H9 (cell line): ENCODE results near the gene SPINT2. TPM values are rescaled to one million over a fixed set of nuclear protein-coding genes. Genes with fewer than 3 reads are reported as not detected.
"Not testable (repeated sequence)": the region's sequence is repeated elsewhere in the genome, so short reads cannot be mapped to it uniquely, and the experiment has no call there.

Experiments
- DNase-seq: peaks from one replicate; pipeline ENCODE4 v3.0.0-alpha.2; 2017
- H2AFZ ChIP-seq: one replicate; pipeline ENCODE4 v1.6.1; 2013; ENCODE audit warnings: mild to moderate bottlenecking, low read length, control low read depth, moderate library complexity
- H2AK5ac ChIP-seq: 2 replicates; pipeline ENCODE4 v1.6.1; 2013; ENCODE audit warnings: low read length, control low read depth, mixed read lengths; ENCODE audit not compliant: insufficient read length
- H2BK120ac ChIP-seq: one replicate; pipeline ENCODE4 v1.6.1; 2013; ENCODE audit warnings: low read depth, mild to moderate bottlenecking, low read length, control low read depth, inconsistent platforms; ENCODE audit not compliant: poor library complexity, severe bottlenecking
- H2BK12ac ChIP-seq: 2 replicates; pipeline ENCODE4 v1.6.1; 2013; ENCODE audit warnings: low read length, control low read depth, mixed read lengths, low read depth; ENCODE audit not compliant: insufficient read length
- H2BK15ac ChIP-seq: 2 replicates; pipeline ENCODE4 v1.6.1; 2013; ENCODE audit warnings: low read depth, low read length, control low read depth
- H2BK20ac ChIP-seq: one replicate; pipeline ENCODE4 v1.6.1; 2013; ENCODE audit warnings: low read depth, mild to moderate bottlenecking, low read length, control low read depth, inconsistent platforms; ENCODE audit not compliant: poor library complexity, severe bottlenecking
- H2BK5ac ChIP-seq: 2 replicates; pipeline ENCODE4 v1.6.1; 2013; ENCODE audit warnings: low read length, control low read depth, mixed read lengths; ENCODE audit not compliant: insufficient read length
- H3K14ac ChIP-seq: 2 replicates; pipeline ENCODE4 v1.6.1; 2013; ENCODE audit warnings: low read length, control low read depth; ENCODE audit not compliant: insufficient read depth
- H3K18ac ChIP-seq: 2 replicates; pipeline ENCODE4 v1.6.1; 2013; ENCODE audit warnings: low read depth, mild to moderate bottlenecking, mixed read lengths, low read length, control low read depth; ENCODE audit not compliant: insufficient read length
- H3K23ac ChIP-seq: 2 replicates; pipeline ENCODE4 v1.6.1; 2013; ENCODE audit warnings: low read length, control low read depth, mixed read lengths, low read depth; ENCODE audit not compliant: insufficient read length
- H3K23me2 ChIP-seq: 2 replicates; pipeline ENCODE4 v1.6.1; 2013; ENCODE audit warnings: low read depth, mild to moderate bottlenecking, mixed read lengths, low read length, control low read depth; ENCODE audit not compliant: insufficient read length, poor library complexity, severe bottlenecking
- H3K27ac ChIP-seq: 2 replicates; pipeline ENCODE4 v1.5.1; 2013; ENCODE audit warnings: low read length, control low read depth, mixed read lengths, low read depth; ENCODE audit not compliant: insufficient read length
- H3K27me3 ChIP-seq: 2 replicates; pipeline ENCODE4 v1.6.1; 2013; ENCODE audit warnings: low read length, control low read depth, inconsistent platforms; ENCODE audit not compliant: insufficient read depth
- H3K4ac ChIP-seq: 2 replicates; pipeline ENCODE4 v1.6.1; 2013; ENCODE audit warnings: low read depth, mild to moderate bottlenecking, control low read depth, inconsistent platforms, low read length, moderate library complexity
- H3K4me1 ChIP-seq: 2 replicates; pipeline ENCODE4 v1.6.1; 2013; ENCODE audit warnings: low read length, control low read depth, inconsistent platforms; ENCODE audit not compliant: insufficient read depth
- H3K4me2 ChIP-seq: 2 replicates; pipeline ENCODE4 v1.6.1; 2013; ENCODE audit warnings: low read length, control low read depth, mixed read lengths; ENCODE audit not compliant: insufficient read length, insufficient read depth
- H3K56ac ChIP-seq: 2 replicates; pipeline ENCODE4 v1.6.1; 2013; ENCODE audit warnings: low read depth, mild to moderate bottlenecking, mixed read lengths, low read length, control low read depth; ENCODE audit not compliant: insufficient read length
- H3K79me1 ChIP-seq: 2 replicates; pipeline ENCODE4 v1.6.1; 2013; ENCODE audit warnings: low read depth, mild to moderate bottlenecking, moderate library complexity, low read length, control low read depth, inconsistent platforms; ENCODE audit not compliant: insufficient read depth, poor library complexity, severe bottlenecking
- H3K79me2 ChIP-seq: 2 replicates; pipeline ENCODE4 v1.6.1; 2013; ENCODE audit warnings: low read length, control low read depth, inconsistent platforms; ENCODE audit not compliant: insufficient read depth
- H3K9ac ChIP-seq: 2 replicates; pipeline ENCODE4 v1.6.1; 2013; ENCODE audit warnings: low read length, control low read depth, mixed read lengths; ENCODE audit not compliant: insufficient read length; ENCODE audit errors: extremely low read depth
- H3K9me3 ChIP-seq: one replicate; pipeline ENCODE4 v1.6.1; 2013; ENCODE audit warnings: low read depth, low read length, inconsistent platforms; ENCODE audit not compliant: control insufficient read depth
- H3T11ph ChIP-seq: one replicate; pipeline ENCODE4 v1.6.1; 2013; ENCODE audit warnings: mild to moderate bottlenecking, low read length, control low read depth, inconsistent platforms
- H4K20me1 ChIP-seq: one replicate; pipeline ENCODE4 v1.6.1; 2013; ENCODE audit not compliant: control insufficient read depth, insufficient read length, insufficient read depth
- H4K5ac ChIP-seq: 2 replicates; pipeline ENCODE4 v1.6.1; 2013; ENCODE audit warnings: low read depth, mild to moderate bottlenecking, mixed read lengths, low read length, control low read depth; ENCODE audit not compliant: insufficient read length
- H4K8ac ChIP-seq: replicated peaks from 2 replicates; pipeline ENCODE4 v1.6.1; 2013; ENCODE audit warnings: low read length, control low read depth, mixed read lengths, low read depth; ENCODE audit not compliant: insufficient read length
- H4K91ac ChIP-seq: 2 replicates; pipeline ENCODE4 v1.6.1; 2013; ENCODE audit warnings: low read depth, mild to moderate bottlenecking, moderate library complexity, mixed read lengths, low read length, control low read depth; ENCODE audit not compliant: insufficient read length
- H3K27ac Mint-ChIP-seq, 3 experiments: 2 replicates in 2 of 3; 3 replicates in 1 of 3; pipeline ENCODE4 v1.8.0; 2020 to 2021; ENCODE audit warnings: mixed read lengths in 3 of 3, mild to moderate bottlenecking in 1 of 3, moderate library complexity in 1 of 3
- H3K27me3 Mint-ChIP-seq: 2 replicates; pipeline ENCODE4 v1.8.0; 2021; ENCODE audit warnings: low read depth, mild to moderate bottlenecking, moderate library complexity, mixed read lengths
- H3K36me3 Mint-ChIP-seq, 3 experiments: 2 replicates in 2 of 3; 3 replicates in 1 of 3; pipeline ENCODE4 v1.8.0; 2020 to 2021; ENCODE audit warnings: low read depth in 3 of 3, mixed read lengths in 3 of 3; ENCODE audit not compliant: insufficient read depth in 1 of 3
- H3K4me1 Mint-ChIP-seq, 2 experiments: 2 replicates each; pipeline ENCODE4 v1.8.0; 2020; ENCODE audit warnings: mixed read lengths in 2 of 2
- H3K4me3 Mint-ChIP-seq, 2 experiments: 2 replicates in 1 of 2; 3 replicates in 1 of 2; pipeline ENCODE4 v1.8.0; 2020 to 2021; ENCODE audit warnings: mild to moderate bottlenecking in 2 of 2, mixed read lengths in 2 of 2, moderate library complexity in 1 of 2
- H3K9me3 Mint-ChIP-seq, 2 experiments: 2 replicates in 1 of 2; 3 replicates in 1 of 2; pipeline ENCODE4 v1.8.0; 2020; ENCODE audit warnings: mild to moderate bottlenecking in 2 of 2, mixed read lengths in 2 of 2, moderate library complexity in 1 of 2
- WGBS: extraction: QIAGEN DNeasy Blood & Tissue Kit; methylation state at CpG from one replicate; pipeline ENCODE4 v1.1.7; 2013; ENCODE audit warnings: missing lambda C conversion rate, low lambda C conversion rate, mixed read lengths; ENCODE audit not compliant: insufficient read length; ENCODE audit errors: extremely low coverage; 5-methylcytosine and 5-hydroxymethylcytosine counted together
- total RNA-seq: library from RNA; stranded (reverse); gene quantifications from 2 replicates; pipeline ENCODE4 v1.2.1, GENCODE V29; 2021
- TF ChIP-seq, protein P1 (sequence below): fragments of 200-600 bp; sonication (generic); conservative IDR thresholded peaks from 3 replicates; pipeline ENCODE4 v1.8.0; 2021; ENCODE audit warnings: antibody characterized with exemption, mild to moderate bottlenecking

The SPINT2 gene
- total RNA-seq, 1 experiment from 2014 or later, result 283 TPM

DNA sequence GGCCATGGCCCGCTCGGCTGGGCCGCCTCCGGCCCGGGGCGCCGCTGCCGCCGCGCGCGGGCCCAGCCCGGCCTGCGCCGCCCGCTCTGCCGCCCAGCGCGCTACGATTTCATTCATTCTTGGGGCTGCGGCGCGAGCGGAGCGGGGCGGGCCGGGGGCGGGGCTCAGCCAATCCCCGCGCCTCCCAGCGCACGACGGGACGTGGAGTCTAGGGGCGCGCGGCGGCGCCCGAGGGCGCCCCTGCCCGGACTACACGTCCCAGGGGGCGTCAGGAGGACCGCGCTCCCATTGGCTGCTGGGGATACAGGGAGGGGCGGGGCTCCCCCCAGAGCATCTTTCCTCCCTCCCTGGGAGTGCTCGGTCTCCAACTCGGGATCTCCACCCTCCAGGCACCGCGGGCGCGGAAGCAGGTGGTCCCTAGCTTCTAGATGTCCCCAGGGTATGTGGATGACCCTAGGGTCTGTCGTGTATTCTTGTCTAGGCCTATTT is 34.7 kb upstream of the SPINT2 start:
- Mint-ChIP-seq H3K27ac (peak overlapping the region in 1 of 3 experiments; percentile 90; a peak in 1 of 7 replicates), H3K36me3 (no peaks in the 10 kb centered on the region), H3K9me3 (no peaks in the 10 kb centered on the region; a peak in 1 of 5 replicates), H3K4me1 (peaks cover 22 to 35% of the 10 kb centered on the region in 2 experiments), H3K27me3 (peaks cover 53% of the 10 kb centered on the region), H3K4me3 (peak overlapping the region; percentile 38 to 80)
- H3K9me3 ChIP-seq, result no peaks in the 10 kb centered on the region
- no peak overlapping the region for H3K9ac ChIP-seq
- H2BK120ac ChIP-seq, result no peak overlapping the region
- H3K79me2 ChIP-seq, result no peaks in the 10 kb centered on the region
- H2AK5ac ChIP-seq, result no peak overlapping the region
- no peak overlapping the region for H4K5ac ChIP-seq
- no peak overlapping the region for H2BK12ac ChIP-seq
- DNase-seq, result peak; percentile 79
- H2BK20ac ChIP-seq, result no peak overlapping the region
- no peaks in the 10 kb centered on the region for H3K79me1 ChIP-seq
- H3K23me2 ChIP-seq, result peaks cover 6% of the 10 kb centered on the region
- peaks cover 2% of the 10 kb centered on the region for H4K20me1 ChIP-seq
- TF ChIP-seq, protein P1, sequence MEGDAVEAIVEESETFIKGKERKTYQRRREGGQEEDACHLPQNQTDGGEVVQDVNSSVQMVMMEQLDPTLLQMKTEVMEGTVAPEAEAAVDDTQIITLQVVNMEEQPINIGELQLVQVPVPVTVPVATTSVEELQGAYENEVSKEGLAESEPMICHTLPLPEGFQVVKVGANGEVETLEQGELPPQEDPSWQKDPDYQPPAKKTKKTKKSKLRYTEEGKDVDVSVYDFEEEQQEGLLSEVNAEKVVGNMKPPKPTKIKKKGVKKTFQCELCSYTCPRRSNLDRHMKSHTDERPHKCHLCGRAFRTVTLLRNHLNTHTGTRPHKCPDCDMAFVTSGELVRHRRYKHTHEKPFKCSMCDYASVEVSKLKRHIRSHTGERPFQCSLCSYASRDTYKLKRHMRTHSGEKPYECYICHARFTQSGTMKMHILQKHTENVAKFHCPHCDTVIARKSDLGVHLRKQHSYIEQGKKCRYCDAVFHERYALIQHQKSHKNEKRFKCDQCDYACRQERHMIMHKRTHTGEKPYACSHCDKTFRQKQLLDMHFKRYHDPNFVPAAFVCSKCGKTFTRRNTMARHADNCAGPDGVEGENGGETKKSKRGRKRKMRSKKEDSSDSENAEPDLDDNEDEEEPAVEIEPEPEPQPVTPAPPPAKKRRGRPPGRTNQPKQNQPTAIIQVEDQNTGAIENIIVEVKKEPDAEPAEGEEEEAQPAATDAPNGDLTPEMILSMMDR, result no peak
- no peak overlapping the region for H3K23ac ChIP-seq
- H3K4me1 ChIP-seq, result 0 out of 2 replicates have a peak, but pooled peaks cover 2% of the 10 kb centered on the region
- H2BK15ac ChIP-seq, result no peak overlapping the region
- no peak overlapping the region for H4K91ac ChIP-seq
- WGBS, result no CpG with 5 or more reads among the region's 54 CpGs
- H3K18ac ChIP-seq, result no peak overlapping the region
- no peak overlapping the region for H2AFZ ChIP-seq
- no peak overlapping the region for H3K4me2 ChIP-seq
- no peak overlapping the region for H2BK5ac ChIP-seq
- H3K27me3 ChIP-seq, result no peaks in the 10 kb centered on the region; the same call in 1 of the 2 replicates
- H3K27ac ChIP-seq, result no peak overlapping the region
- no peak overlapping the region for H3T11ph ChIP-seq
- H3K4ac ChIP-seq, result no peak overlapping the region
- no peak overlapping the region for H4K8ac ChIP-seq
- H3K56ac ChIP-seq, result no peak overlapping the region
- no peak overlapping the region for H3K14ac ChIP-seq

DNA sequence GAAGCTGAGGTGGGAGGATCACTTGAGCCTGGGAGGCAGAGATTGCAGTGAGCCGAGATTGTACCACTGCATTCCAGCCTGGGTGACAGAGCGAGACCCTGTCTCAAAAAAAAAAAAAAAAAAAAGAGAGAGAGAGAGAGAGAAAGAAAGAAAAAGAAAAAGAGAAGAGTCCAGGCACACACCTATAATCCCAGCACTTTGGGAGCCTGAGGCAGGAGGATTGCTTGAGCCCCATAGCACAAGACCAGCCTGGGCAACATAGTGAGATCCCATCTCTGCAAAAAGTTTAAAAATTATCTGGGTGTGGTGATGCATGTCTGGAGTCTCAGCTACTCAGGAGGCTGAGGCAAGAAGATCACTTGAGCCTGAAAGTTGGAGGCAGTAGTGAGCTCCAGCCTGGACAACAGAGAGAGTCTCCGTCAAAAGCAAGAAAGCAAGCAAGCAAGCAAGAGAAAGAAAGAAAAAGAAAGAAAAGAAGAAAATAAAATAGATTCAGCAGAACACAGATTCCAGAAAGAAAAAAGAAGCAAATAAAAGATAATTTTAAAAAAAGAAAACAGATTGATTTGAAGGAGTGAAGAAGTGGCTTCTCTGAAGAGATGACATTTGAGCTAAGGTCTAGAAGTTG is 33.8 kb upstream of the SPINT2 start:
- peaks cover 22 to 33% of the 10 kb centered on the region in 2 experiments for H3K4me1 Mint-ChIP-seq
- not testable (repeated sequence) for H3K4me3 Mint-ChIP-seq, H4K5ac ChIP-seq, H3T11ph ChIP-seq, H2BK12ac ChIP-seq, H3K4me2 ChIP-seq, DNase-seq, H3K56ac ChIP-seq, H3K23ac ChIP-seq, H3K27me3 ChIP-seq, H2AK5ac ChIP-seq, H2AFZ ChIP-seq, H3K27ac Mint-ChIP-seq, H3K4ac ChIP-seq, H3K23me2 ChIP-seq, H2BK20ac ChIP-seq, H3K18ac ChIP-seq, H3K4me1 ChIP-seq, H2BK5ac ChIP-seq, H4K91ac ChIP-seq, H2BK120ac ChIP-seq, H3K9ac ChIP-seq, H3K36me3 Mint-ChIP-seq, H3K79me1 ChIP-seq, H3K79me2 ChIP-seq, H3K14ac ChIP-seq, H3K9me3 Mint-ChIP-seq, H3K9me3 ChIP-seq, H2BK15ac ChIP-seq, H4K8ac ChIP-seq, H3K27ac ChIP-seq, H4K20me1 ChIP-seq
- no CpG with 5 or more reads among the region's 3 CpGs for WGBS
- H3K27me3 Mint-ChIP-seq, result peaks cover 59% of the 10 kb centered on the region
